Mesothelial cell of epicardium (in vitro differentiated cells): ENCODE measurements around the gene ZCCHC14. TPM values are rescaled to one million over a fixed set of nuclear protein-coding genes. Genes with fewer than 3 reads are reported as not detected.

ENCODE experiments used
- DNase-seq, 2 experiments: peaks; one replicate each; pipeline ENCODE4 v3.0.0; 2021; ENCODE audit warnings: low spot score in 2 of 2; ENCODE audit not compliant: unreplicated experiment in 2 of 2
- H3K27ac Mint-ChIP-seq: 2 replicates; pipeline ENCODE4 v1.8.0; 2021; ENCODE audit warnings: mixed read lengths
- H3K27me3 Mint-ChIP-seq: 2 replicates; pipeline ENCODE4 v1.8.0; 2021; ENCODE audit warnings: low read depth, mixed read lengths
- H3K36me3 Mint-ChIP-seq: 2 replicates; pipeline ENCODE4 v1.8.0; 2021; ENCODE audit warnings: mixed read lengths
- H3K4me1 Mint-ChIP-seq: 2 replicates; pipeline ENCODE4 v1.8.0; 2021; ENCODE audit warnings: mixed read lengths
- H3K4me3 Mint-ChIP-seq: 2 replicates; pipeline ENCODE4 v1.8.0; 2021; ENCODE audit warnings: mild to moderate bottlenecking, moderate library complexity, mixed read lengths
- H3K9me3 Mint-ChIP-seq: 2 replicates; pipeline ENCODE4 v1.8.0; 2021; ENCODE audit warnings: mixed read lengths
- total RNA-seq: library from RNA; stranded (reverse); gene quantifications from 3 replicates; pipeline ENCODE4 v1.2.1, GENCODE V29; 2021
- TF ChIP-seq, protein P1 (sequence below): fragments of 200-600 bp; sonication (generic); IDR thresholded peaks from one replicate; pipeline ENCODE4 v1.5.0; 2021; ENCODE audit warnings: antibody characterized with exemption; ENCODE audit not compliant: unreplicated experiment

ZCCHC14 gene
- total RNA-seq, 1 donor from 2014 or later = 37.3 TPM

DNA sequence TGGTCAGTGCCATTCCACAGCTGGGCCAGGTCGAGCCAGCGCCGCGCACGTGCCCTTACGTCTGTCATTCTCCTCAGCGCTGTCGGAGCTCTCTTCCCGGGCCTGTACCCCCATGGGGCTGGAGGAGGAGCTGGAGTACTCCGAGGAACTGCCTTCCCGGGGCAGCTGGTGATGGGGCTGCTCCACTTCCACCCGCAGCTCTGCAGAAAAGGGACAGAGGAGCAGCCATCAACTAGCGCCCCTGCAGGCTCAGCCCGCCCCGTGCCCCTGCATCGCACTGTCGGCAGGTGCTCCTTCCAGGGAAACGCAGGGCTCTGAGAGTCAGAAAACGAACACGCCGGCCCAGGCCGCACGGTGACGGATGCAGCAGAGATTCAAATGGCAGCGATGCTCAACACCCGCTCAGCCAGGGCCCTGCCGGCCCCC lies 79.8 kb downstream of the ZCCHC14 start:
- H3K4me3 Mint-ChIP-seq = no peak overlapping the region
- no peaks in the 10 kb centered on the region for H3K4me1 Mint-ChIP-seq
- TF ChIP-seq, protein P1, sequence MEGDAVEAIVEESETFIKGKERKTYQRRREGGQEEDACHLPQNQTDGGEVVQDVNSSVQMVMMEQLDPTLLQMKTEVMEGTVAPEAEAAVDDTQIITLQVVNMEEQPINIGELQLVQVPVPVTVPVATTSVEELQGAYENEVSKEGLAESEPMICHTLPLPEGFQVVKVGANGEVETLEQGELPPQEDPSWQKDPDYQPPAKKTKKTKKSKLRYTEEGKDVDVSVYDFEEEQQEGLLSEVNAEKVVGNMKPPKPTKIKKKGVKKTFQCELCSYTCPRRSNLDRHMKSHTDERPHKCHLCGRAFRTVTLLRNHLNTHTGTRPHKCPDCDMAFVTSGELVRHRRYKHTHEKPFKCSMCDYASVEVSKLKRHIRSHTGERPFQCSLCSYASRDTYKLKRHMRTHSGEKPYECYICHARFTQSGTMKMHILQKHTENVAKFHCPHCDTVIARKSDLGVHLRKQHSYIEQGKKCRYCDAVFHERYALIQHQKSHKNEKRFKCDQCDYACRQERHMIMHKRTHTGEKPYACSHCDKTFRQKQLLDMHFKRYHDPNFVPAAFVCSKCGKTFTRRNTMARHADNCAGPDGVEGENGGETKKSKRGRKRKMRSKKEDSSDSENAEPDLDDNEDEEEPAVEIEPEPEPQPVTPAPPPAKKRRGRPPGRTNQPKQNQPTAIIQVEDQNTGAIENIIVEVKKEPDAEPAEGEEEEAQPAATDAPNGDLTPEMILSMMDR = no peak
- no peak for DNase-seq
- no peaks in the 10 kb centered on the region for H3K9me3 Mint-ChIP-seq
- no peaks in the 10 kb centered on the region for H3K27me3 Mint-ChIP-seq
- no peak overlapping the region for H3K27ac Mint-ChIP-seq
- peaks cover 20% of the 10 kb centered on the region for H3K36me3 Mint-ChIP-seq

DNA sequence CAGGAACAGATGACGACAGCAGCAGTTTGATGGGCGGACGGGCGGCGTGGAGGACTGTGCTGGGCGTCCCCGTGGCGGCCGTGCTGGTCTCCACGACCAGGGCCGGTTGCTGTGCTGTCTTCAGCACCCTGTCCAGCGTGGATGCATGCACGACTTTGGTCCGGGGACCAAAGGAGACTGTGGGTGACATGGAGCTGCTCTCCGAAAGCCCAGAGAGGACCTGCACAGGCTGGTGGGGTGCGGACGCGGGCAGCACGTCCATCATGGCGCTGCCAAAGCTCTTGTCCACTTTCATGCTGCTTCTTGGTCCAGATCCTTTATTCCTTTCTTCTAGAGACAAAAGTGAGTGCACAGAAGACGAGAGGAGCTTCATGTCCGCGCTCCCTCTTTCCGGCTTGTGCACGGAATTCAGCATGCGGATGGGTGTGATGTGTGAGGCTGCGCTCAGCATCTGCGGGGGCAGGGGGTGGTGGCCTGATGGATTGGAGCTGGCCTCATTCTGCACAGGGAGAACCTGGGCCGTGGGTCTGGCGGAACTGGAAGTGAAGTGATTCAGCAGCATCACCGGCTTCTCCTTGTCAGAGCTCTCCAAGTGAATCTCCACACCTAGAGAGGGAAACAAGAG lies 80.3 kb downstream of the ZCCHC14 start:
- Mint-ChIP-seq H3K9me3 (no peaks in the 10 kb centered on the region), H3K4me3 (no peak overlapping the region), H3K27me3 (no peaks in the 10 kb centered on the region), H3K4me1 (no peaks in the 10 kb centered on the region), H3K27ac (no peak overlapping the region), H3K36me3 (peaks cover 20% of the 10 kb centered on the region)
- DNase-seq = no peak
- TF ChIP-seq, protein P1 = no peak

DNA sequence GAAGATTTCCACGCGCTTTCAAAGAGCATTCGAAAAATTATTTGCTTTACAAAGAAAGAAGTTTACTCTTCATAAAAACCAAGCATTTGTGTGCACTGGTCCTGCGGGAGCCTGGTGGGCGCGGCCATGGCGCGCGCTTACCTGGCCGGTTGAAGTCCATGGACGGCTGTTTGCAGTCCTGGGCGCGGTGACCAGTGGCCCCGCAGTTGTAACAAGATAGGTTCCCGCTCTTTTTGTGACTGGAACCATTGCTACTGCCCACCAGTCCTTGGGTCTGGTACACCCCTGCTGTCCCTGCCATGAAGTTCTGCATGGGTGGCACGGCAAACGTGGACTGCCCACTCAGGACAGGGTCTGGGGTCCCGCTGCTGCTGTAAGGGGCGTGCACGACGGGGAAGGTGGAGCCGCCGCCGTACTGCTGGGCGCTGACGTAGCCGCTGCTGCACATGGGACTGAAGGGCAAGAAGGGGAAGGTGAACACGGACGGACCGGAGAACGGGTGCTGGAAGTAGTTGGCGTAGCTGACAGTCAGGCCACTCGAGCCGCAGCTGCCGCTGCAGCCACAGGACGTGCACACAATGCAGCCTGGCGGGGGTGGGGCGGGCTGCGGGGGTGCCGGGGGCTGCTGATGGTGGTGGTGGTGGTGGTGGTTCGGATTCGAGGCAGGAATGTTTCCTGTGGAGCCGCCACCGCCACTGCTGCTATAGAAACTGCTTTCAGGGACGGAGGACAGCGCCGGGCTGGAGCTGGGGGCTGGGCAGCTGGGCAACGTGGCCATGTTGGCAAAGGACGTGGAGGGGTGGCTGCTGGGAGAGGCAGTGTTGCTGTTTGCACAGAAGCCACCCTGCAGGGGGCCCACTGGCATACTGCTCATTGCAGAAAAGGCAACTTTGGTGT lies 81.2 kb downstream of the ZCCHC14 start:
- no peak overlapping the region for H3K4me3 Mint-ChIP-seq
- TF ChIP-seq, protein P1 = no peak
- no peak overlapping the region for H3K27ac Mint-ChIP-seq
- peaks cover 22% of the 10 kb centered on the region for H3K36me3 Mint-ChIP-seq
- H3K27me3 Mint-ChIP-seq = no peaks in the 10 kb centered on the region
- no peaks in the 10 kb centered on the region for H3K4me1 Mint-ChIP-seq
- H3K9me3 Mint-ChIP-seq = no peaks in the 10 kb centered on the region
- DNase-seq = no peak

DNA sequence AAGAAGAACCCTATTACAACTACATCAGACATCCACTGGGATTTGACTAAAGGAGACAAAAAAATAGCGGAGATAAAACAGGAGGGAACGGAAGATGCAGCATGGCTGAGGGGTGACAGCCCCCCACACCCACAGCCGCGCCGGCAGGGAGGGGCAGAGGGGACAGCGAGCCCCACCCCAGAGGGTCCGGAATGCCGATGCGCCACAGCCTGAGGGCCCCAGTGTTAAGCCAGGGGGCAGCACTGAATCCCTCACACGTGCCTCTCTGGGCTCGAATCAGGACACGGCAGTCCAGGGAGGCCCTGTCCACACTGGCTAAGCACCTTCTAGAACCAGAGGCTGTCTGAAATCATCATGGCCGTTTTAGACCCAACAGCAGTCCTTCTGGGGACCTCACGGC lies 81.9 kb downstream of the ZCCHC14 start:
- Mint-ChIP-seq H3K4me1 (no peaks in the 10 kb centered on the region), H3K9me3 (no peaks in the 10 kb centered on the region), H3K27ac (no peak overlapping the region), H3K36me3 (peaks cover 24% of the 10 kb centered on the region), H3K4me3 (no peak overlapping the region), H3K27me3 (no peaks in the 10 kb centered on the region)
- TF ChIP-seq, protein P1 = no peak
- no peak for DNase-seq

DNA sequence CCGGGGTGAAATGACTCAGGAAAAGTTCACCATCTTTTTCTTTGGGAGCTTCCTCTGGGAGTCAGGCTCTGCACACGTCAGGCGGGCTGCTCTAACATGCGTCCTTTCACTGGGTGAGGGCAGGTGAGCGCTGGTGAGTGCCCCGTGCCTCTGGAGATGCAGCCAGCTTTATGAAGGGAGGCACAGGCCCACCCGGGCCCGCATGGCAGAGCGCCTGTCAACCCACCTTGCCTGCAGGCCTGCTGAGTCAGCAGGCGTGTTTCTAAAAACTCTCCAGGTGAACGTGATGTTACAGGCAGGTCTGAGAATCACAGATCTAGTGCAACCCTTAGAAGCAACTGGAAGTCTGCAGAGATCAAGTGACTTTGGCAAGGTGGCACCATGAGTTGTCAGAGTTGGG lies 82.3 kb downstream of the ZCCHC14 start:
- no peak overlapping the region for H3K27ac Mint-ChIP-seq
- DNase-seq = no peak
- no peak overlapping the region for H3K4me3 Mint-ChIP-seq
- H3K9me3 Mint-ChIP-seq = no peaks in the 10 kb centered on the region
- H3K36me3 Mint-ChIP-seq = peaks cover 26% of the 10 kb centered on the region
- no peaks in the 10 kb centered on the region for H3K4me1 Mint-ChIP-seq
- no peaks in the 10 kb centered on the region for H3K27me3 Mint-ChIP-seq
- TF ChIP-seq, protein P1 = no peak
